Spinal cord (tissue), 10 donors: ENCODE results near the gene TRPC4. TPM values are rescaled to one million over a fixed set of nuclear protein-coding genes. Genes with fewer than 3 reads are reported as not detected.

Experiments used
- DNase-seq, 6 donors: peaks; one replicate each; pipeline versions ENCODE4 v3.0.0 to v3.0.0-alpha.2; 2013 to 2015; ENCODE audit warnings: low spot score in 6 of 6, low read depth in 4 of 6
- H3K27ac ChIP-seq: one replicate; pipeline ENCODE4 v1.5.1; 2013; ENCODE audit warnings: low read depth, low read length, control low read depth
- H3K27me3 ChIP-seq: one replicate; pipeline ENCODE4 v1.6.1; 2013; ENCODE audit warnings: low read length; ENCODE audit not compliant: control insufficient read depth, insufficient read depth
- H3K36me3 ChIP-seq: one replicate; pipeline ENCODE4 v1.6.1; 2013; ENCODE audit warnings: low read length; ENCODE audit not compliant: control insufficient read depth, insufficient read depth
- H3K4me1 ChIP-seq: one replicate; pipeline ENCODE4 v1.6.1; 2013; ENCODE audit warnings: low read length; ENCODE audit not compliant: control insufficient read depth, insufficient read depth
- H3K4me3 ChIP-seq: one replicate; pipeline ENCODE4 v1.5.1; 2013; ENCODE audit warnings: low read depth, low read length, control low read depth
- H3K9me3 ChIP-seq: one replicate; pipeline ENCODE4 v1.6.1; 2013; ENCODE audit warnings: low read length; ENCODE audit not compliant: control insufficient read depth, insufficient read depth
- WGBS: methylation state at CpG from one replicate; pipeline ENCODE4 v1.1.5; 2013; ENCODE audit warnings: missing lambda C conversion rate; ENCODE audit not compliant: insufficient coverage; 5-methylcytosine and 5-hydroxymethylcytosine counted together
- polyA plus RNA-seq, 2 donors: library from polyadenylated mRNA; unstranded; fragments of 120-200 nt; gene quantifications; one replicate each; pipeline ENCODE4 v1.2.1, GENCODE V29; 2013; ENCODE audit not compliant: insufficient read length in 2 of 2
- total RNA-seq, 2 donors: library from RNA; depleted of rRNA in 1 of 2; stranded (reverse); fragments of 120-200 nt in 1 of 2; fragments of >200 nt in 1 of 2; gene quantifications; one replicate each; pipeline versions ENCODE4 v1.2.3 to v1.2.4, GENCODE V29; 2013 to 2014
- donor health status: healthy.

TRPC4 gene
- total and polyA plus RNA-seq, 4 donors, result 3.9 to 10.6 (median 5.1) TPM

DNA sequence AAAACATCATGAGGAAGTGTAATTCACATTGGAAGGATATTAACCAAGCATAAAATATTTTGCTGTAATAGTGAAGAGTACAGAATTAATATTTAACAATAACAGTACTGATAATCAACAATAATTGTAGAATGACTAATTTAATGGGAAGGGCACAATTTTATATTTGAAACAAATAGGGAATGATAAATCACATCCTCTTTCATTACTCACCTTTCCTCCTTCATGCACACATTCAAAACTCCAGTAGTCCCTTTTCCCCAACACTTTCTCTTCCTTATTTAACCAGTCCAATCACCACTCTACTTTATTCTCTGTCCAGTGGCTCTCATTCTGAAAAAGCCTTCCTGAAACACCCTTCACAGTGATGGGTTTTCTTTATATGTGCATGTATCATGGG is 160.3 kb downstream of the TRPC4 start:
- Histone ChIP-seq H3K36me3 (no peaks in the 10 kb centered on the region), H3K27ac (no peak overlapping the region), H3K27me3 (no peaks in the 10 kb centered on the region), H3K9me3 (no peaks in the 10 kb centered on the region), H3K4me3 (no peak overlapping the region), H3K4me1 (no peaks in the 10 kb centered on the region)
- no peak for DNase-seq

DNA sequence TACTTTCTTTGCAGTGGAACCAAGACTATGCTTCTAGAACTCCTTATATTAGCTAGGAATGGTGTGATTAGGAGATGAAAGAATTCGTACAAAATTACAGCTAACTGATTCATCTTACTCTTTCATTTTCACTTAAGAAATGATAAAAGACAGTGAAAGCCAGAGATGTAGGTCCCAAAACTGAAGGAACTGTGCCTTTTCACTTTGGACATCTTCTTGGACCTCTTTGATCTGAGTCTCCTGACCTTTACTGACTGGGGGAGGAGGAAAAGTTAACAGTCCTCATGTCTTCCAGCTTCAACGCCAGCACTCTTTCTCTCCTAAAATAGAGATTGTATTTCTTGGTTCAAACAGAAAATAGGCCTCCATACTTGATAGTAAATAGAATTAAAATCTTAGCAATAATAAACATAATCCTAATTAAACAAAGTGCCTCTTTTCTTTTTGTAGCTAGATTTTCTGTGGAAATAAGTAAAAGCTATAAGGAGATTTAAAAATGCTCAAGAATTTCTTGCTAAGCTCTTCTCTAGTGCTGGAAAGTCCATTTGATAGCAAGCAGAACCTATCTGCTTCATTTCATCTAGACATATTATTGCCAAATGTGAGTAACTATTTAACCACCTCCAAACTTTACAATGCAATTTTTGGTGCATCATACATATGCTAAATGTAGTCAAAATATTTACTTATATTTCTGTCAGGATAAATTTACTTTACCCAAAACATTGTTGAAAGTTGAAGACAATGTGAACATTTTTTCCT is 161.7 kb downstream of the TRPC4 start:
- H3K27ac ChIP-seq, result no peak overlapping the region
- no peaks in the 10 kb centered on the region for H3K27me3 ChIP-seq
- H3K36me3 ChIP-seq, result no peaks in the 10 kb centered on the region
- H3K4me3 ChIP-seq, result no peak overlapping the region
- no CpG with 5 or more reads among the region's 2 CpGs for WGBS
- no peak for DNase-seq
- H3K4me1 ChIP-seq, result no peaks in the 10 kb centered on the region
- no peaks in the 10 kb centered on the region for H3K9me3 ChIP-seq

DNA sequence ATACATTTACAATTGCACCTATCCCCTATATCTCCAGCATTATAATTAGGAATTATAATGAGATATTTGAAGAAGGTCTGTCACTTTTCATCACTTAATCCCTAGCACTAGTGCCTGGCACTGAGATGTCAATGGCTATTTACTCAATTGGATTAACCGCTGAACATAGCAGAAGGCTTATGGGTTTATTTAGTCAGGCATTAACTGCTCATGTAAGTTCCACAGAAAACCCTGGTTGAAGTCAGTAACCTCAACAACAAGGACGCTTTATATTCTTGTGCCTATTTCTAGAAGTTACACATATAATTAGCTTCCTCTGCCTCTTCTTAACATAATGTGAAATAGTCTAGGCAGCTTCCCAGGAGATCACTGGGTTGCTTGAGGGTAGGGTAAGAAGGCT is 163.5 kb downstream of the TRPC4 start:
- Histone ChIP-seq H3K4me3 (no peak overlapping the region), H3K9me3 (no peaks in the 10 kb centered on the region), H3K27ac (no peak overlapping the region), H3K36me3 (no peaks in the 10 kb centered on the region), H3K4me1 (no peaks in the 10 kb centered on the region), H3K27me3 (no peaks in the 10 kb centered on the region)
- no peak for DNase-seq
- 100% methylated on average over 1 of the region's 2 CpGs for WGBS

DNA sequence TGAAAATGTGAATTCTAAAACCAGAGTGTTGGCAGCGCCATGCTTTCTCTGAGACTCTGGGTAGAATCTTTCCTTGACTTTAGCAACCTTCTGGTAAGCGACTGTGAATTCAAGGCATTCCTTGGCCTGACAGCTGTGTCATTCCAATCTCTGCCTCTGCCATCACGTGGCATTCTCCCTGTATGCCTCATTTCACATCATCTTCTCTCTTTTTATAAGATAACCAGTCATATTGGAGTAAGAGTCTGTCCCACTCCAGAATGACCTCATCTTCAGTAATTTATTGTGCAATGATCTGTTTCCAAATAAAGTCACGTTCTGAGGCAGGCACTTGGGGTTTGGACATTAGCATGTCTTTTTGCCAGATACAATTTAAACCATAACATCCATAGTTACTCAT is 167.6 kb downstream of the TRPC4 start:
- no peaks in the 10 kb centered on the region for H3K27me3 ChIP-seq
- H3K4me1 ChIP-seq, result no peaks in the 10 kb centered on the region
- H3K27ac ChIP-seq, result no peak overlapping the region
- DNase-seq, result no peak
- no peaks in the 10 kb centered on the region for H3K9me3 ChIP-seq
- H3K36me3 ChIP-seq, result no peaks in the 10 kb centered on the region
- H3K4me3 ChIP-seq, result no peak overlapping the region
- 92% methylated on average over 2 of the region's 4 CpGs for whole genome bisulfite sequencing

DNA sequence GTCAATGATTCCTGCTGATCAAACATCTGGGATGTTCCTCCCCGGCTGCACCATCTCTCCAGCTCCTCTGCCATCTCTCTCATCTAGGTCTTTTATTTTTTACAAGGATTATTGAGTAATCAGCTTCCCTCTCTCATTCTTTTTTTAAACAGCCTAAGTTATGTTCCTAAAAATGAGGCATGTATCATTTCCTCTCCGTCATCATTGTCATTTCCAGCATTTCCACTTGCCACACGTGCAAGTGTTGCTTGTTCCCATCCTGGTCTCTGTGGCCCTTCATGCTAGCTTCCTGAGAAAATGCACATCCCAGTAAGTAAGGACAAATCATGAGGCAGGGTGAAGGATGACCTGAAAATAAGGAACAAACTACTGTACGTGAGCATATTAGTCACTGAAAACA is 168.3 kb downstream of the TRPC4 start:
- no CpG with 5 or more reads among the region's 4 CpGs for WGBS
- DNase-seq, result no peak
- no peak overlapping the region for H3K27ac ChIP-seq
- no peaks in the 10 kb centered on the region for H3K4me1 ChIP-seq
- no peak overlapping the region for H3K4me3 ChIP-seq
- no peaks in the 10 kb centered on the region for H3K36me3 ChIP-seq
- no peaks in the 10 kb centered on the region for H3K27me3 ChIP-seq
- no peaks in the 10 kb centered on the region for H3K9me3 ChIP-seq

DNA sequence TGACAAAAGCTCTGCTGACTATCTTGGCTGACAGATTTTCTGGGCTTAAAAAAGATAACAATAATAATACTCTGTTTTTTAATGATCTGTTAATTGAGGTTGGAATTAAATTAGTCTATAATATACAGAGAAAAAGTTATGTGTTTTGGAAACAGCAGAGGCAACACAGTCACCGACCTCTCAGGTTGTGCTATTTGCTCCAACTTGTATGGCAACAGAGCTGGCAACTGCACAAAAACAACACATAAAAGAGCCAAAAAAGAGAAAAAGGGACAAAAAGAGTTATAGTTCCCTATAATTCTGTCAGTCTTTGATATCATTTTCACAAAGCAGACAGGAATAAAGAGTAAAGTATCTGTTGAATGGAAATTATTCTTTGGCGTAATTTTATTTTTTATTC is 168.7 kb downstream of the TRPC4 start:
- WGBS, result no CpG with 5 or more reads among the region's 2 CpGs
- no peaks in the 10 kb centered on the region for H3K36me3 ChIP-seq

DNA sequence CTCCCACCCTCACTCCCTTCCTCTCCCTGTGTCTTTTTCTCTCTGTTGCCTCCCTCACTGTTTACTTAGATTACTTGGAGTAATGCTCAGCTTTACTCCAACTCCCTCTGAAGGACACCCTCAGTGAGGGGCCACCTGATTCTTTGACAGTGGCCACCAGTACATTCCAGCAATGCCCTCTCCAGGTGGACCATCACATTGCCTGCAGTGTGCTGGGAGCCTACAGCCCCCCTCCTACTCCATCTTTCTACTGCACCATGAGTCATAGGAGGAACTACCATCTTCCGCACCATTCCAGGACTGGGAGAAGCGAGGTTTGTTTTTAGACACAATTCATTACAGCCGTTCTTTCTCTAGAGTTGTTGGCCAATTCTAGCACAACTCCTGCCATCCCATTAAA is 174.4 kb downstream of the TRPC4 start:
- Histone ChIP-seq H3K4me3 (no peak overlapping the region), H3K27me3 (no peaks in the 10 kb centered on the region), H3K27ac (no peak overlapping the region), H3K4me1 (no peaks in the 10 kb centered on the region), H3K36me3 (no peaks in the 10 kb centered on the region), H3K9me3 (no peaks in the 10 kb centered on the region)
- DNase-seq, result no peak
- 93% methylated on average over 2 of the region's 3 CpGs for WGBS

More for the DNA sequence above, 168.7 kb downstream of the TRPC4 start:
- Histone ChIP-seq H3K9me3 (no peaks in the 10 kb centered on the region), H3K27ac (no peak overlapping the region), H3K4me1 (no peaks in the 10 kb centered on the region), H3K27me3 (no peaks in the 10 kb centered on the region), H3K4me3 (no peak overlapping the region)
- no peak for DNase-seq

DNA sequence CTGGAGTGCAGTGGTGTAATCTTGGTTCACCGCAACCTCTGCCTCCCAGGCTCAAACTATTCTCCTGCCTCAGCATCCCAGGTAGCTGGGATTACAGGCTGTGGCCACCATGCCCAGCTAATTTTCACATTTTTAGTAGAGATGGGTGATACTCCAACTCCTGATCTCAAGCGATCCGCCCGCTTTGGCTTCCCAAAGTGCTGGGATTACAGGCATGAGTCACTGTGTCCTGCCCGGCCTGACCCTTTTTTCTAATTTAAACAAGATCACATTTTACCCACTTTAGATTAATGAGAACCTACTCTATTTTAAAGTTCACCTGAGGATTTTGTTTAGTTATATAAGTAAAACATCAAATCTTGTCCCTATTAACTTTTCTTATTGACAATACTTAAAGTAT is 179.2 kb downstream of the TRPC4 start:
- WGBS, result no CpG with 5 or more reads among the region's 5 CpGs
- no peak overlapping the region for H3K27ac ChIP-seq
- H3K9me3 ChIP-seq, result no peaks in the 10 kb centered on the region
- H3K4me3 ChIP-seq, result no peak overlapping the region
- H3K36me3 ChIP-seq, result no peaks in the 10 kb centered on the region
- no peaks in the 10 kb centered on the region for H3K27me3 ChIP-seq
- DNase-seq, result no peak
- no peaks in the 10 kb centered on the region for H3K4me1 ChIP-seq

DNA sequence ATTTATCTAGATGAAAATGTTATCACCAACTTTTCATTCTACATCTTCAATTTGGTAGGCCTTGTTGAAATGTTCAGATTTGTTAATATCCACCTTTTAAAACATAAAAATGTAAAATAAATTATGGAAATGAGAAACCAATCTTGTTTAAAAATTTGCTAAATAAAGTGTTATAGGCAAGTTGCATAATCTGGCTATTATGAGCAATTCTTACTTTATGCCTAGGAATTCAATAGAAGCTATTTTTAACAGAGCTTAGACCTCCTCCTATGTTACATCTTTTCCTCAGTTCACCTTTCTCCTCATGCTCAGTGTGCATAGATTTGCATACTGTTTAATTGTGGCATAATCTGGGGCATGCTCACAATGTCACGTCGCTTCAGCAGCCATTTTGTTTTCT is 183.1 kb downstream of the TRPC4 start:
- Histone ChIP-seq H3K4me3 (no peak overlapping the region), H3K27me3 (no peaks in the 10 kb centered on the region), H3K27ac (no peak overlapping the region), H3K4me1 (no peaks in the 10 kb centered on the region), H3K9me3 (no peaks in the 10 kb centered on the region), H3K36me3 (no peaks in the 10 kb centered on the region)
- no peak for DNase-seq
- WGBS, result no CpG with 5 or more reads among the region's 2 CpGs

DNA sequence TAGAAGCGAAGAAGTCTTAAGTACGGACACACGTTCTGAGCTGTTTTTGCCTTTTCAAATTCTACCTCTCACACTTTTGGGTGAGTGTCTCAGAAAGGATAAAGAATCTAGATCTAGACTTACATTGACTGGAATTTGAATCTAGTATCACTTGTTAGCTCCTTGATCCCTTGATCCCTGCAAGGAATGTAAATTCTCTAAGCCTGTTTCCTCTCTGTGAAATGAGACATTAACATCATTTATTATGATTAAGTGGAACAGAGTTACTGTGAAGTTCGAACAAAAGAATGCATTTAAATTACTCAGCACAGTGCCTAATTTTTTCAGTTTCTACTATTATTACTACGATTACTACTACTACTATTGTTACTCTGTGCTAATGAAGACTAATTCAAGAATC is 184.4 kb downstream of the TRPC4 start:
- WGBS, result no CpG with 5 or more reads among the region's 5 CpGs
- H3K4me1 ChIP-seq, result no peaks in the 10 kb centered on the region
- H3K27ac ChIP-seq, result no peak overlapping the region
- DNase-seq, result no peak
- H3K9me3 ChIP-seq, result no peaks in the 10 kb centered on the region
- no peak overlapping the region for H3K4me3 ChIP-seq
- H3K36me3 ChIP-seq, result no peaks in the 10 kb centered on the region
- no peaks in the 10 kb centered on the region for H3K27me3 ChIP-seq
